AML-193 (cell line): ENCODE data around the gene SMYD3.

Experiments used
- DNase-seq, 2 experiments: peaks; one replicate each; lab custom pipeline; 2025; lab: John Stamatoyannopoulos, UW

Gene SMYD3

GRCh38 chr1:246275036-246275435 is 232.0 kb downstream of the SMYD3 start:
- no peak for DNase-seq

GRCh38 chr1:246274186-246274585 is 232.9 kb downstream of the SMYD3 start:
- no peak for DNase-seq

- no peak for DNase-seq
Measured at GRCh38 chr1:246271516-246271915, 235.6 kb downstream of the SMYD3 start.

GRCh38 chr1:246270236-246270635 is 236.8 kb downstream of the SMYD3 start:
- no peak for DNase-seq

GRCh38 chr1:246269466-246269865 is 237.6 kb downstream of the SMYD3 start:
- DNase-seq: no peak

GRCh38 chr1:246267896-246268295 is 239.2 kb downstream of the SMYD3 start:
- DNase-seq: no peak

GRCh38 chr1:246267426-246267825 is 239.7 kb downstream of the SMYD3 start:
- no peak for DNase-seq

- DNase-seq: no peak
Measured at GRCh38 chr1:246265481-246265880, 241.6 kb downstream of the SMYD3 start.

GRCh38 chr1:246262281-246262680 is 244.8 kb downstream of the SMYD3 start:
- no peak for DNase-seq

GRCh38 chr1:246261639-246262038 is 245.4 kb downstream of the SMYD3 start:
- DNase-seq: no peak

GRCh38 chr1:246258250-246258649 is 248.8 kb downstream of the SMYD3 start:
- DNase-seq: no peak

GRCh38 chr1:246255773-246256172 is 251.3 kb downstream of the SMYD3 start:
- no peak for DNase-seq

- DNase-seq: no peak
Measured at GRCh38 chr1:246254854-246255253, 252.2 kb downstream of the SMYD3 start.

GRCh38 chr1:246246430-246246829 is 260.6 kb downstream of the SMYD3 start:
- DNase-seq: no peak

GRCh38 chr1:246245541-246245940 is 261.5 kb downstream of the SMYD3 start:
- no peak for DNase-seq

- no peak for DNase-seq
Measured at GRCh38 chr1:246232126-246232525, 275.0 kb downstream of the SMYD3 start.

- DNase-seq: peak; percentile 20 to 24
Measured at GRCh38 chr1:246226041-246226440, 281.0 kb downstream of the SMYD3 start.

GRCh38 chr1:246221485-246222255 is 285.4 kb downstream of the SMYD3 start:
- DNase-seq: no peak

- no peak for DNase-seq
Measured at GRCh38 chr1:246220495-246221065, 286.5 kb downstream of the SMYD3 start.

- no peak for DNase-seq
Measured at GRCh38 chr1:246219508-246220030, 287.5 kb downstream of the SMYD3 start.

- DNase-seq: no peak
Measured at GRCh38 chr1:246218686-246219085, 288.4 kb downstream of the SMYD3 start.

- DNase-seq: no peak
Measured at GRCh38 chr1:246216906-246217305, 290.2 kb downstream of the SMYD3 start.

- DNase-seq: peak; percentile 16 to 26
Measured at GRCh38 chr1:246215510-246215903, 291.6 kb downstream of the SMYD3 start.
